ENCODE data around the gene TENT5C. TPM values are rescaled to one million over a fixed set of nuclear protein-coding genes. Genes with fewer than 3 reads are reported as not detected.

TENT5C gene
- total and polyA plus RNA-seq, 2 of the 8 experiments (the other 6 are each of a cell fraction or from before 2014, with no cell fraction given): 0.38 to 0.99 TPM

DNA sequence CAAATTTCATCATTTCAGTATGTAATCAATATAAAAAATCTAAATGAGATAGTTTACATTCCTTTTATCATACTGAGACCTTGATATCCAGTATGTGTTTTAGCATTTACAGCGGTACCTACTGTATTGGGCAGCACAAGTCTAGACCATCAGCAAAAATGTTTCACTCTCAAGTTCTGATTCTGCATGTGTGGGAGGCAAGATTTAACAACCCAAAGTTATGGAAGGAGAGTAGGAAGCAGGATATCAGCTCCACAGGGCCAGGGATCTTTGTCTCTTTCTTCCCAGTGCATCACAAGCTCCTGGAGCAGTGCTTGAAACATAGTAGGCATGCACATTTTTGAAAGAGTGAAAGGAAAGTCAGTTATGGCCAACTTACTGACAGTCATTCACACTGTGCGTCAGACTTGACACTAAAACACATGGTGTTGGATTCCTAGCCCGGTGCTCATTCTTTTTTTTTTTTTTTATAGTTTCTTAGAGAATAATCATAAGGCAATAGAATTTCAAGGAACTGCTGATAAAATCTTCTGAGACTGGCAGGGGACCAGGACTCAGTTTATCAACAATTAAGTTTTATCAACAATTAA lies 6.1 kb downstream of the TENT5C start:
- TF ChIP-seq, protein P1, sequence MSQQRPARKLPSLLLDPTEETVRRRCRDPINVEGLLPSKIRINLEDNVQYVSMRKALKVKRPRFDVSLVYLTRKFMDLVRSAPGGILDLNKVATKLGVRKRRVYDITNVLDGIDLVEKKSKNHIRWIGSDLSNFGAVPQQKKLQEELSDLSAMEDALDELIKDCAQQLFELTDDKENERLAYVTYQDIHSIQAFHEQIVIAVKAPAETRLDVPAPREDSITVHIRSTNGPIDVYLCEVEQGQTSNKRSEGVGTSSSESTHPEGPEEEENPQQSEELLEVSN (IDR thresholded peaks at IDR 0.05): no peak
- TF ChIP-seq SAP30 (IDR thresholded peaks at IDR 0.05; ENCODE audit: insufficient read depth, insufficient replicate concordance, low read length) (no peak), SRF (IDR thresholded peaks at IDR 0.05; ENCODE audit: low read depth, low read length) (no peak), POLR2A (IDR thresholded peaks at IDR 0.05; ENCODE audit: control extremely low read depth in 1 of 2, low read depth in 2 of 2, low read length in 2 of 2) (no peak)
- TF ChIP-seq, protein P2, sequence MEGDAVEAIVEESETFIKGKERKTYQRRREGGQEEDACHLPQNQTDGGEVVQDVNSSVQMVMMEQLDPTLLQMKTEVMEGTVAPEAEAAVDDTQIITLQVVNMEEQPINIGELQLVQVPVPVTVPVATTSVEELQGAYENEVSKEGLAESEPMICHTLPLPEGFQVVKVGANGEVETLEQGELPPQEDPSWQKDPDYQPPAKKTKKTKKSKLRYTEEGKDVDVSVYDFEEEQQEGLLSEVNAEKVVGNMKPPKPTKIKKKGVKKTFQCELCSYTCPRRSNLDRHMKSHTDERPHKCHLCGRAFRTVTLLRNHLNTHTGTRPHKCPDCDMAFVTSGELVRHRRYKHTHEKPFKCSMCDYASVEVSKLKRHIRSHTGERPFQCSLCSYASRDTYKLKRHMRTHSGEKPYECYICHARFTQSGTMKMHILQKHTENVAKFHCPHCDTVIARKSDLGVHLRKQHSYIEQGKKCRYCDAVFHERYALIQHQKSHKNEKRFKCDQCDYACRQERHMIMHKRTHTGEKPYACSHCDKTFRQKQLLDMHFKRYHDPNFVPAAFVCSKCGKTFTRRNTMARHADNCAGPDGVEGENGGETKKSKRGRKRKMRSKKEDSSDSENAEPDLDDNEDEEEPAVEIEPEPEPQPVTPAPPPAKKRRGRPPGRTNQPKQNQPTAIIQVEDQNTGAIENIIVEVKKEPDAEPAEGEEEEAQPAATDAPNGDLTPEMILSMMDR (IDR thresholded peaks at IDR 0.05; ENCODE audit: control extremely low read depth in 1 of 3, insufficient read depth in 1 of 3, low read depth in 1 of 3, low read length in 3 of 3): no peak
- TF ChIP-seq, protein P3, sequence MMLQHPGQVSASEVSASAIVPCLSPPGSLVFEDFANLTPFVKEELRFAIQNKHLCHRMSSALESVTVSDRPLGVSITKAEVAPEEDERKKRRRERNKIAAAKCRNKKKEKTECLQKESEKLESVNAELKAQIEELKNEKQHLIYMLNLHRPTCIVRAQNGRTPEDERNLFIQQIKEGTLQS (IDR thresholded peaks at IDR 0.05; ENCODE audit: insufficient read depth, low read depth, low read length): no peak
- Histone ChIP-seq H3K79me2 (ENCODE audit: control insufficient read depth in 1 of 2, insufficient read depth in 2 of 2, low read length in 2 of 2) (no peaks in the 10 kb centered on the region), H3K4ac (replicated peaks; ENCODE audit: insufficient read length, low read depth, low read length) (no peak overlapping the region), H2BK20ac (ENCODE audit: low read length) (no peak overlapping the region), H2BK15ac (ENCODE audit: low read length) (no peak overlapping the region), H3K56ac (replicated peaks; ENCODE audit: insufficient read length, low read depth, low read length) (no peak overlapping the region), H3K23ac (ENCODE audit: insufficient read length) (no peak overlapping the region), H3K27ac (ENCODE audit: low read depth, low read length) (no peak overlapping the region), H2BK12ac (ENCODE audit: low read depth, low read length) (no peak overlapping the region), H3K36me3 (ENCODE audit: control insufficient read depth in 2 of 4, insufficient read depth in 4 of 4, low read length in 3 of 4) (no peaks in the 10 kb centered on the region), H3K9me3 (ENCODE audit: insufficient read depth in 2 of 2, low read depth in 1 of 2, low read length in 1 of 2) (no peaks in the 10 kb centered on the region), H3K23me2 (ENCODE audit: low read depth, low read length) (peaks cover under 1% of the 10 kb centered on the region), H3K14ac (ENCODE audit: insufficient read length) (no peak overlapping the region), H2AK5ac (ENCODE audit: low read depth, low read length) (no peak overlapping the region), H3K18ac (ENCODE audit: extremely low read depth, low read length) (no peak overlapping the region), H3K4me2 (ENCODE audit: insufficient read depth in 1 of 2, low read depth in 2 of 2, low read length in 2 of 2) (no peak overlapping the region), H2BK120ac (replicated peaks; ENCODE audit: low read depth, low read length) (no peak overlapping the region), H4K91ac (replicated peaks; ENCODE audit: insufficient read length, low read length) (no peak overlapping the region), H4K5ac (ENCODE audit: insufficient read length, low read depth, low read length) (no peak overlapping the region), H3K9ac (replicated peaks in 1 of 4; ENCODE audit: extremely low read depth in 1 of 4, low read depth in 3 of 4, low read length in 3 of 4) (no peak overlapping the region), H4K8ac (ENCODE audit: extremely low read depth, insufficient read depth, low read length) (no peak overlapping the region), H3K79me1 (ENCODE audit: low read depth, low read length) (no peaks in the 10 kb centered on the region), H2BK5ac (ENCODE audit: low read depth, low read length) (no peak overlapping the region), H3K4me3 (ENCODE audit: extremely low read depth in 1 of 4, insufficient read depth in 2 of 4, low read depth in 3 of 4, low read length in 4 of 4) (no peak overlapping the region), H3K27me3 (replicated peaks in 1 of 4; ENCODE audit: control insufficient read depth in 3 of 4, extremely low read depth in 1 of 4, insufficient read depth in 3 of 4, low read length in 3 of 4) (peaks cover 0 to 8% (median 6%) of the 10 kb centered on the region in 4 experiments; a peak in 6 of 7 replicates), H4K20me1 (replicated peaks in 1 of 2; ENCODE audit: control insufficient read depth in 1 of 2, insufficient read depth in 2 of 2, low read length in 2 of 2) (peaks cover 0 to 2% of the 10 kb centered on the region in 2 experiments), H2AFZ (ENCODE audit: low read length) (no peak overlapping the region), H3K4me1 (replicated peaks in 1 of 4; ENCODE audit: control insufficient read depth in 3 of 4, insufficient read depth in 4 of 4, low read length in 3 of 4) (peaks cover 0 to 7% (median 5%) of the 10 kb centered on the region in 4 experiments; a peak in 5 of 7 replicates)
- no peak for DNase-seq (ENCODE audit: low read depth in 1 of 2, low spot score in 2 of 2)
- ChIA-PET POLR2A (ENCODE audit: partially characterized antibody) (interaction anchor here (1.0 kb wide), 1 partner anchor 24 kb away, joined by 3 read pairs; no protein-coding TSS in a partner anchor), CTCF (ENCODE audit: partially characterized antibody) (interaction anchor here (0.8 to 2.3 kb wide), 3 partner anchors 13 to 95 kb away, joined by 4 to 10 read pairs (median 5); no protein-coding TSS in a partner anchor)
- 61% methylated on average over 3 of the region's 3 CpGs; no CpG with 5 or more reads in 1 of the 2 experiments for WGBS, 2 experiments (ENCODE audit: extremely low coverage in 1 of 2, insufficient coverage in 1 of 2, insufficient read length in 1 of 2, insufficient replicate concordance in 2 of 2, low coverage in 1 of 2, low lambda C conversion rate in 2 of 2, missing lambda C conversion rate in 1 of 2)
- FAIRE-seq: no peak
